ENCODE results near the gene TUBGCP4.

TUBGCP4 gene

DNA sequence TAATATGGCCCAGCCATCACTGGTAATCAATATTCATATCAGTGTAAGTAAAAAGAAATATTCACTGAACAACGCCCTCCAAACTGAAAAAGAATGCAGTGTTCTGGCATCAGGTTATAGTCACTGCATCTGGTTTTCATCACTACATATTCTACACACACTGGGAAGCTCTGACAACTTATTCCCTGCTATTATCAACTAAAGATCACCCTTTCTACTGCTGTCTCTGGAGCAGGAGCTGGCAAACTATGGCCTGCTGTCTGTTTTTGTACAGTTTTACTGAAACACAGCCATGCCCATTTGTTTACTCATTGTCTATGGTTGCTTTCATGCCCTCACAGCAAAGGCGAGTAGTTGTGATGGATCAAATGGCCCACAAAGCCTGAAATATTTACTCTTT, 35.3 kb downstream of the TUBGCP4 start:
- DNase-seq, result no peak

DNA sequence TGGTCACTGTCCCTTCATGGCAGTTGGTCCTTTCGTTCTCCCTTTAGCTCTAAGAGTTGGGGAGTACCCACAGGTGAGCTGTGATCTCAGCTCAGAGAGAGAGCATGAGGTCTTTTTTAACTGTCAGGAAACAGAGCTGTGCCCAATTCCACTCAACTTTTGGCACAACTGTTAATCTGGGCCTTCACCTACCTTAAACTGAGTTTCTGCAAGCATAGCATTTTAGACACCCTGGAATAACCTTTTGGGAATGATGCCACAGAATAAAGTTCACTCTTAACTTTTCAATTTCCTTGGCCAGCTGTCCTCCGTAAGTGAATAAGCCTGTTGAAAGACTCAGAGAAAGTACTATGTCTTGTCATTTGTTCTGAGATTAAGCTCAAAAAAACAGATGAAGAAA, 35.9 kb downstream of the TUBGCP4 start:
- DNase-seq, result no peak

DNA sequence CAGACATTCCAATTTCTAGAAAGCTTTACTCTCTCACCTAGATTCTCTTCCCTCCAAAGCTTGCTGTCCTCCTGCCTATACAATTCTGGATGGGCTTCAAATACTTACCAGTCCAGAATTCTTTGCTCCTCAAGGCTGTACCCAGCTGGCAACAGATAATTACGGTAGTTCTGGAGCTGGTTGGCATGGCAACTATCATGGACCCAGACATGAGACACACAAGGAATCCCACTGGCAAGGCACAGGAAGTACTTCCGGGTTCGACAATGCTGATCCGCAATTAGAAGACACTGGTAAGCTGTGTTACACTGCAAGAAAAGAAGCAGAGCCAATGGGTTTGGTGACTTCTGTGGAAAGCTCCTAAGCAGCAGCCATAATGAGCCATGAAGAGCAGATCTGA, 37.9 kb downstream of the TUBGCP4 start:
- DNase-seq, result no peak

DNA sequence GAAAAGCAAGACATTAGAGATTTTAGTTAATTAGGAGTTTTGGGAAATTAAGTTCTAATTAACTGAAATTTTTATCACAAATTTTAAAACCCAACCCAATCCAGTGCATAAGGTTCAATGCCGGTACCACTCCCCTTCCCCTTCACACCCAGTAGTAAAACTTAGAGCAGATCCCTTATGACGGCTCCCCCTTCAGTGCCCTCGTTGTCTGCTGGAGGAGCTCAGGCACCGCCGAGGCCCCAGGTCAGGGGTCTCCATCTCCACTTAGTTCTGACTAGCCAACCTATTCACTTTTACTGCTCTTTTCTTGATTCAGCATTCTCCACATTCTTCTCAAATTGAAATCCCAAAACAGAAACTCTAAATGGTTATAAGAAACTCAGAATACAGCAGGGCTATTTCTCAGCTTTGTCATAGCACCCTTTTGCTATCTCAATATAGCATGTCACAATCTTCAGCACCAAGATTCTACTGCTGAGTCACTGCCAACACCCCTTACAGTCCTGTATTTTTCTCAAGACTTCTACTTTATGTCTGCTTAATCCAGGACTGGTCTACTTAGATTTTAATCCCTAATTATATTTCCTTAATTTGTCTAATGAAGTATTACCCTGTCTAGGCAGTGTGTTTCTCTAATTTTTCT, 39.8 kb downstream of the TUBGCP4 start:
- no peak for DNase-seq

DNA sequence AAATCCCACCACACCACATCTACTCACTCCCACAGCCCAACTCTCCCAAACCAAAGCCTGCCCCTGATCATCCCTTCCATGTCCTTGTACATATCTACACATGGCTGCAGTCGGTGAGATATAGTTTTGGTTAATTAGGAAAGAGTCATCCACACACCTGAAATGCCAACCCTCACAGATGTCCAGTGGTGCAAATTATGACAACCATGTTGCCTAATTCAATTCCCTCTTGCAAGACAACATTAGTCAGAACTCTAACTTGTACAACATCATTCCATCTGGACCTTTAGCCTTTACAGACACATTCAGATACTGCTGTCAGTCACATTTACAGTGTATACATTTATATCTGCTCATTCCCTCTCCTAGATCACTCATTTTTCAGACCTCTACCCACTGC, 41.2 kb downstream of the TUBGCP4 start:
- DNase-seq, result no peak

DNA sequence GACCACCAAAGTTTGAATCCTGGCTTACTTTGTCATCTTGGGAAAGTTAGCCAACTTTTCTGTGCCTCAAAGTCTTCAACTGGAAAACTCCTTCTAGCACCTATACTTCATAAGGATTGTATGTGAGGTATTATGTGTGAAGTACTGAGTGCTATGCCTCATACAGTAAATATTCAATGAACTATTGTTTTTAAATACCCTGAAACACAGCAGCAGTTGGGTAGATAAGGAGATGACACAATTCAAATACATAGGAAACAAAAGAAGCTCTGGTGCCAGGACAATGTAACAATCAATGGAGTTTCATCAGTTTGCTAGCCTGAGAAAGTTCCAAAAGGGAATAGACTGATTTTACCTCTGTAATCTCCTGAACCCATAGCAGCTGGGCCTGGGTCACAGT, 43.3 kb downstream of the TUBGCP4 start:
- no peak for DNase-seq

DNA sequence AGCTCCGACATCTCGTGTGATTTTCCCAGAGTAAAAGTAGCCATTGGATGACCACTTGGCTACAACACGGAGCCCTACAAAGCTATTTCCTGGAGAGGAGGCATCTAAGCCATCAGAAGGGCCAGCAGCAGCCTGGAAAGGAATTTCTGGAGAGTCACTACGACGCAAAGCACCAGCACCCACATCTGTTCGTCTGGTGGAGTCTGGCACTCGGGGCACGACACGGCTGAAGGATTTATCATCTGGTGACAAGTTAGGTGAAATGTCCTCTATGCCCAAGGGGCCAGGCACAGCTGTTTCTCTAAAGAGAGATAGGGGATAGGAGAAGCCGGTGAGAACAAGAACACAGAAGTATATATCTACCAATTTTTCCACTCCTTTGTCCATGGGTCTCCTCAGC, 49.5 kb downstream of the TUBGCP4 start:
- no peak for DNase-seq

DNA sequence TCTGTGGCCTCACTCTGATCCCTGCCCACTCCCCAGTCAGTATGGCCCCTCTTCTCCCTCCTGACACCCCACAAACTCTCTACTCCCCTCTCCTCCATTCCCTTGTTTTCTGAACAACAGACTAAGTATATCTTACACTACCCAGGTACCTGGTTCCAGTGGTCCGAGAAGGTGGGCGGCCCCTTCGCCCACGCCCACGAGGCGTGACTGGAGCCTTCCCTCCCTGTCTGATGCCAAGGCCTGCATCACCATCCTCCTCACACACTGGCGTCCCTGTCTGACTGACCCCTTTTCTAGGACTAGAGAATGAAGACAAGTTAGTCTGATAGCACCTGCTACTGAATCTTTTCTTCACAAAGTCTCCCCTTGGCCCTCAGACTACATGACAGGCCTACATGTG, 50.0 kb downstream of the TUBGCP4 start:
- no peak for DNase-seq

DNA sequence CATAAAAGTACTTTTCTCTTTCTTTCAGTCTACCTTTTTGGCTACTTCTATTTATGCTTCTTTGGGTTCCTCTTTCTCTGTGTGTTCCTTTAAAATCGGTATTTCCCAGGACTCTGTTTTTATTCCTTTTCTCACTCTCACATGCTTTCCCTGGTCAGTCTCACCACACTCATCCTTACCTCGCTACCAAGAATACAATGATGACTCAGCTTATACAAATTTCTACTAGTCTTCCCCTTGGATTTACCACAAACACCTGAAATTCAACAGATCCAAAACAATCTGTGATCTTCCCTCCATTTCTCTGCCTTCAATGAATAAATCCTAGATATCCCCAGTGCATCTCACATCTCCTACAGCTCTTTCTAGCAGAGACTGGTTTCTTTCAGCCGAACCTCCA, 52.9 kb downstream of the TUBGCP4 start:
- peak in 1 of 2 donors; percentile 2 for DNase-seq

DNA sequence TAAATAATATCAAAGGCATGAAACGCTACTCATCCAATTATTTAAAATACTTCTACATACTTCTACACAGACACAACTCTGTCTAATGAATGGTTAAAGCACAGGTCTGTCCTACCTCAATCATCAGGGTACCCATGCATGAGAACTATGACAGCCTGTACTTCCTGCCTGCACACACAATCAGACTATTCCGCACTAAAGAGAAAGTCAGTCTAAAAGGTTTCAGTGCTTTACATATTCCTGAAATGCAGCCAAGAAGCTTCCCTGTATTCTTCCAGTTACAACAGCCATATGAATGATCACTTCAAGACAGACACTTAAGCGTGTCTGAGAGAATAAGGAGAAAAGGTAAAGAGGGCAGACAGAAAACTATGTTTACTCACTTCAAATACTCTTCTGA, 58.8 kb downstream of the TUBGCP4 start:
- DNase-seq, result no peak

DNA sequence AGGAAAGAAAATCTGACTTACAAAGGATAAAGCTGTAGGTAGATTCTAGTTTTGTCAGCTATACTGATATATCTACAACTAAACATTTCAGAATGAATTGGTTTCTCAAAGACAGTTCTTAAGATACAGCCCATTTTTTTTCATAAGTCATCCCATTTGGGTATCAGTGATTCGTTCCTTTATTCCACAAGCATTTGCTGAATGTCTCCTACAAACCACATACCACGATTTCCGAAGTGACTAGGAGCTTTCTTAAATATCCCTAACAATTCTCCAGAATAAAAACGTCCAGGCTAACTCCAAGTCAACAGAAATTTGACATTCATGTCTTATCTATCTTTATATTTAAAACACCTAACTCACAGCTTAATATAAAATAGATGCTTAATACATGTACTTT, 62.3 kb downstream of the TUBGCP4 start:
- DNase-seq, result no peak

DNA sequence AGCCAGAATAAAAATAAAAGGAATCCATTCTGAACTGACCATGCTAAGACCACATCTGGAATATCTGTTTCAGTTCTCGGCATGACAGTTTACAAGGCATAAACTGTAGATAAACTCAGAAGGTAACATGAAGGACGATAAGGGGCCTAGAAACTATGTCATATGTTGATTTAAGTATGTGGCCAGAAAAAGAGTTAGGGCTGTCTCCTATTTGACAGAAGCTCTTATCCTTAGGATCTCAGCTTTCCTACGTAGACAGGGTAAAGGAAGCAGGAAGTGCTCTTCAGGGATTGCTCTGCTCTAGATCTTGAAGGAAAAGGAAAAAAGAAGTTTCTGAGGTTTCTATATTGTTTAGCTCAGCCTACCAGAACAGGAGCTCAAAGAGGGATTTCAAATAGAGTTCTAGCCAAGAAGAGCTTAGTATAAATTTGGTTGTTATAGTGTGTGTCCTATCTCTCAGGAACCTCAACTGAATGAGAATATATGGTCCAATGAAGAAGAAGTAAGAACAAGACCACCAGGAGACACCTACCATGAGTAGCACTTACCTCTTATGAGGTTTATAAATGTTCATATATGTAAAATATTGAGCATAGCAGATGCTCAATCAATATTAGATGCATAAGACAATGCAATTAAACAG, 62.9 kb downstream of the TUBGCP4 start:
- no peak for DNase-seq

DNA sequence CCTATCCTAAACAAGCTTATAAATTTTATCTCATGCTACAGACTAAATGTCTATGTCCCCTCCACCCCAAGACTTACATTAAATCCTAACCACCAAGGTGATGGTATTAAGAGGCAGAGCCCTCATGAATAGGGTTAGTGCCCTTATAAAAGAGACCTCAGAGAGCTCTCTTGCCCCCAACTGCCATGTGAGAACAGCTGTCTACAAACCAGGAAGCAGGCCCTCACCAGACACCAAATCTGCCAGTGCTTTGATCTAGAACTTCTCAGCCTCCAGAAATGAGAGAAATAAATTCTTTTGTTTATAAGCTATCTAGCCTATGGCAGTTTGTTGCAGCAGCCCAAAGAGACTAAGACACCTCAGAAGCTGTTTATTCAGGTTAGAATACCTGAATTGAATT, 63.5 kb downstream of the TUBGCP4 start:
- DNase-seq, result no peak

DNA sequence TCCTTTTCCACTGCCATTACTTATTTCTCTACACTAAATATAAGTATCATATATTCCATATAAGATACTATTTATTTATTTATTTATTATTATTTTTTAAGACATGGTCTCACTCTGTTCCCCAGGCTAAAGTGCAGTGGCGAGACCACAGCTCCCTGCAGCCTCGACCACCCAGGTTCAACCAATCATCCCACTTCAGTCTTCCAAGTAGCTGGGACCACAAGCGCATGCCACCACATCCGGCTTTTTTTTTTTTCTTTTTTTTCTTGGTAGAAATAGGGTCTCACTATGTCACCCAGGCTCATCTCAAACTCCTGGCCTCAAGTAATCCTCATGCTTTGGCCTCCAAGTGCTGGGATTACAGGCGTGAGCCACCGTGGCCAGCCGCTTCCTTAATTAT, 65.5 kb downstream of the TUBGCP4 start:
- DNase-seq, result no peak

DNA sequence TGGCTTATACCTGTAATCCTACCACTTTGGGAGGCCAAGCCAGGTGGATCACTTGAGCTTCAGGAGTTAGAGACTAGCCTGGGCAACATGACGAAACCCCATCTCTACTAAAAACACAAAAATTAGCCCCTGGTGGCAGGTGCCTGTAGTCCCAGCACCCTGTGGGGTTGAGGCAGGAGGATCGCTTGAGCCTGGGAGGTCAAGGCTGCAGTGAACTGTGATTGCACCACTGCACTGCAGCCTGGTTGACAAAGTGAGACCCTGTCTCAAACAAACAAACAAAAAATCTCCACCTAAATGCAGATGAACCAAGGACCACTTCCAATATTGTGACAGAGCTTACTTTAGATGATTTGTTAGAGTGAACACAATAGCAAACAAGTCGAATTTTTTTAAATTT, 68.4 kb downstream of the TUBGCP4 start:
- DNase-seq, result no peak

DNA sequence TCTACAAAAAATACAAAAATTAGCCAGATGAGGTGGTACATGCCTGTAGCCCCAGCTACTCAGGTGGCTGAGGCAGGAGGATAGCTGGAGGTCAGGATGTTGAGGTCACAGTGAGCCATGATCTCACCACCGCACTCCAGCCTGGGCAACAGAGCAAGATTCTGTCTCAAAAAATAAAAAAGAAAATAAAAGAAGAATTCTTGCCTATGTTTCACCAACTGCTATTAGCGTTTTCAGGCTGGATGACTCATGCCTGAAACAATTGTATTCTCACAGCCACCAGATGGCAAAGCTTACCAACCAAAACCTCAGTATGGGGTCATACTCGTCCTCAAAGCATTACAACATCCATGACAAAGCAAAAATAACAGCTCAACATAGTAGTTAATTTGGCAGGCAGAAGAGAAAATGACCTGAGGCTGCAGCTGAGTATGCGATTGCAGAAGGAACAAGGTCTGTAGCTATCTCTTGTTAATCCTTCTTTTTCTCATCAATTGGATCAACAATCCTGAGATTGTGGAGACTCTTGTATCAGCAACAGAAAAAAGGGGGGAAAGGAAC, 69.9 kb downstream of the TUBGCP4 start:
- peak; percentile 89 to 90 for DNase-seq

DNA sequence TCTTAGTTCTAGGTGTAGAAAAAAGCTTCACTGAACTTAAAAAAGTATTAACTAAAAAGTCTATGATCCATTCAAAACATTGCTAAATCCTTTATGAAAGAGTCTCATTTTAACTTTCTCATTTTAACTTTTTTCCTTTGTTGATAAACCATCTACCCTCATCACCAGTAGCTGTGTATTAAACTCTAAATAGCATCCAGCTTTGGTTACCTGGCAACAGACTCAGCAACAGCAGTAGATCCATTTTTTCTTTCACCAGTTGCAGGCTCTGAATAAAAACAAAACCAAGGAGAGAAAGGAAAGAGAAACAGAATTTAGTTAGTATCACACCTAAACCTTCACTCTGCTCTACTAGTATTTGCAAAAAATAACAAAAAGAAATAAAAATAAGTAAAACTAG, 70.4 kb downstream of the TUBGCP4 start:
- peak; percentile 7 to 10 for DNase-seq

DNA sequence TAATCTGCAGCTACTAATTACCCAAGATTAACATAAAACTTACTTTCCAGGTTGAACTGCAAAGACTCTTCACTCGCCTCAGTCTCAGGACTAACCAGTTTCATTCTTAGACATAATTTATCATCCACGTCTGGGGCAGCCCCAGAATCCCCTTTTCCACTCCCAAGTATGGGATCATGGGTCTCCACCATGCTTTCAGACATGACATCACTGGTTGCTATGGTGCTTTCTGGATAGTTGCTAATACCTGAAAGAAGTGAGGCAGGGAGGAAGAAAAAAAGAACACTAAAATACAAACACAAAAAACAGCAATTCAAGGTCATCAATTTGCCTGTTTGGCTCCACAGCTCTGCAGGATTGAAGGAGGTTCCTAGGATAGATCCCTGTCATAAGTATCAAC, 75.4 kb downstream of the TUBGCP4 start:
- DNase-seq, result no peak

DNA sequence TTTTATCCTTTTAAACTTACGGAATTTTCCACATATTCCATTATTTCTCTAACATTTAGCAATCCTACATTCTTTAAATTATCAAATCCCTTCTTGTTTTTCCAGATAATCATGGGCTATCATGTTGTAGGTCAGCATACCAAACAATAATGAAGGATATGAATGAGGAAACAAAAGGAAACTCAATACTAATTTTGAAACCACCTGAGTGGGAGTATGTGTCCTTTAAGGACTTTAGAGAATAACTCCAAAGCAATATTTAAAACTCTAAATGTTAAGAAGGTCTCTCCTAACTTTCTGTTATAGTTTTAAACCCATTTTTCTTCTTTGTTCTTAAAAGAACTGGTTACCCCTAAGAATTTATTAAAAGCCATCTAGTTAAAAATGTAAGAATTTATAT, 79.1 kb downstream of the TUBGCP4 start:
- DNase-seq, result peak; percentile 24 to 46

Measured in inflammatory macrophage treated with lipopolysaccharide for 1 hour (primary cell).